Naive thymus-derived CD8-positive, alpha-beta T cell (primary cell): ENCODE data around the gene RUNX3. TPM values are rescaled to one million over a fixed set of nuclear protein-coding genes. Genes with fewer than 3 reads are reported as not detected.
A peak's percentile ranks its signal among the peaks of the same experiment; 100 is the strongest.

Source experiments
- ATAC-seq, 2 donors: fragments of 150-1000 bp; cut with Tn5 transposase in 1 of 2; sonication (Bioruptor Pico), chemical (Tn5 transposase) in 1 of 2; 1 replicate in 1 of 2; 2 replicates in 1 of 2; pipeline ENCODE4 v1.10.0; 2021; ENCODE audit warnings: mild to moderate bottlenecking in 2 of 2, moderate library complexity in 2 of 2
- POLR2A ChIA-PET: fragments of 350-600 bp; sonication (Branson Sonifier 250); formaldehyde crosslinking; loops from one replicate; lab custom pipeline; 2021; ENCODE audit warnings: antibody characterized with exemption; lab: Charles Lee
- DNase-seq, 10 donors: peaks; one replicate each; pipeline versions ENCODE4 v3.0.0 to v3.0.0-alpha.2; 2020 to 2022
- H3K27ac Mint-ChIP-seq, 10 donors: one replicate each; pipeline ENCODE4 v1.8.0; 2020 to 2022; ENCODE audit warnings: mild to moderate bottlenecking in 10 of 10, mixed read lengths in 10 of 10, moderate library complexity in 4 of 10, inconsistent platforms in 1 of 10
- H3K27me3 Mint-ChIP-seq, 5 donors: one replicate each; pipeline ENCODE4 v1.8.0; 2021 to 2022; ENCODE audit warnings: mixed read lengths in 5 of 5
- H3K36me3 Mint-ChIP-seq, 3 donors: one replicate each; pipeline ENCODE4 v1.8.0; 2020 to 2022; ENCODE audit warnings: mixed read lengths in 3 of 3, mild to moderate bottlenecking in 2 of 3, inconsistent platforms in 1 of 3
- H3K4me1 Mint-ChIP-seq, 4 donors: one replicate each; pipeline ENCODE4 v1.8.0; 2021 to 2022; ENCODE audit warnings: mixed read lengths in 4 of 4
- H3K4me3 Mint-ChIP-seq, 10 donors: one replicate each; pipeline ENCODE4 v1.8.0; 2020 to 2022; ENCODE audit warnings: mild to moderate bottlenecking in 10 of 10, mixed read lengths in 10 of 10, moderate library complexity in 6 of 10, inconsistent platforms in 1 of 10
- H3K9me3 Mint-ChIP-seq, 9 donors: one replicate each; pipeline ENCODE4 v1.8.0; 2020 to 2022; ENCODE audit warnings: mixed read lengths in 9 of 9, mild to moderate bottlenecking in 3 of 9, inconsistent platforms in 1 of 9, moderate library complexity in 1 of 9
- polyA plus RNA-seq, 3 donors: library from polyadenylated mRNA; unstranded; fragments of 300-500 nt; fragmentation: Illumina TruSeq; gene quantifications; one replicate each; pipeline ENCODE4 v1.2.3, GENCODE V29; 2021
- total RNA-seq, 8 experiments: library from RNA in 2 of 8; stranded (reverse) in 2 of 8; gene quantifications; one replicate each; pipeline ENCODE4 v1.2.3 and lab custom pipeline; 2021 to 2026

Gene RUNX3
- total and polyA plus RNA-seq, 5 experiments from 2014 or later = 22.0 to 95.3 (median 64.0) TPM

DNA sequence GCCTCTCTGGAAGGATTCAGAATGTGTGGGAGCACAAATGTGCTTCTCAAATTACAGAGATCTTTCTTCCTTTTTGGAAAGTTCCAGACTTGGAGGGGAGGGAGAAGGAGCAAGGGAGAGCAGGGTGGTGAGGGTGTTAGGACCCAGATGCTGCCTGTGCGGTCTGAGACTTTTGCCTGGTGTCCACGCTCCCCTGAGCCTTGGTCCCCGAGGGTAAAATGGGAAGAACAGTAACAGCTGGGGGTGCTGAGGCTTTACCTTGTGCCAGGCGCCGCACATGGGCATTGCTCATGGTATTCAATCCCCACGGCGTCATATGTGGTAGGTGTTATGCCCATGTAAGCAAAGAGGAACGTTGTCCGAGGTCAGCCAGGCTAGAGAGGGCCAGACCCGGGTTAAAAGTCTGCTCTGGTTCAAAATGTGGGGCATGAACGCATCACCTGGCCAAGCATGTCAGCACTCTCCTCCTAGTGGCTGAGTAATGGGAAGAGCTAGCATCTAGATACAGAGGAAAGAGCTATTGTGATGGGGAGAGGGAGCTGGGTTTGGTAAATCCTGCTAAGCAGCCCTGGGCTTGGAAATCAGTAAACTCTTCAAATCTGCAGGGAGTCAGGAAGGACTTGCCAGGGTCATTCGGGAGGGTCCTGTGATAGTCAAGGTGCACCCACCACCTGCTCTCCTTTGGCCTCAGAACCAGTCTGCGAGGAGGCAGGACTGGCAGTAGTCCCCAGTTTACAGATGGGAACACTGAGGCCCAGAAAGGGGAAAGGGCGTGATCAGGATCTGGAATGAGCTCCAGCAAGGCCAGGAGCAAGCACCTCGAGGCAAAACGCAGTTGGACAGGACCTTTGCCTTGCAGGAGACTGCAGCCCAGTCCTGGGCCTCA lies 4.5 kb upstream of the RUNX3 start:
- Mint-ChIP-seq H3K4me1 (peaks cover 24 to 65% (median 46%) of the 10 kb centered on the region in 4 donors), H3K27me3 (no peaks in the 10 kb centered on the region), H3K9me3 (no peaks in the 10 kb centered on the region), H3K27ac (peak overlapping the region; percentile 2 to 82 (median 70)), H3K36me3 (peaks cover 0 to 4% (median 0%) of the 10 kb centered on the region in 3 donors), H3K4me3 (peak overlapping the region in 1 of 10 donors; percentile 11)
- POLR2A ChIA-PET = interaction anchor here (2.2 kb wide), 1 partner anchor 18 kb away, joined by 10 read pairs; no protein-coding TSS in a partner anchor
- no peak for DNase-seq
- no peak for ATAC-seq

DNA sequence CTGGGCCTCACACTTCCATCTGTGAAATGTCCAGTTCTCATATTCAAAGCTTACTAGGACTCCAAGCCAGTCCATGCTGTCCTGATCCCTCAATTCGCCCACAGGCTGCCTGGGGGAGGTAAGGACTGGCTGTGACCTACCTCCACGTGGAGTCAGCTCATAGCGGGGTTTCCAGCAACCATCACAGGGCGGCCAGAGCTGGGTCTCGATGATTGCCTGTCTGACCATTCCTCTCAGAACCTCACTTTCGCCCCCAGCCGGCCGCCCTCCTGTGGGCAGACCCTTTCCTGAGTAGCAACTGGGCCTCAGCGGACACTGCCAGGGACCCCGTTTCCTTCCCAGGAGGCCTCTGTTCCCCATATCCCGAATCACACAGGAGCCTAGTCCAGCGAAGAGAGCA lies 3.4 kb upstream of the RUNX3 start:
- Mint-ChIP-seq H3K27ac (peak overlapping the region in 6 of 10 donors; percentile 5 to 90 (median 66)), H3K4me1 (peaks cover 20 to 56% (median 43%) of the 10 kb centered on the region in 4 donors), H3K9me3 (no peaks in the 10 kb centered on the region), H3K27me3 (no peaks in the 10 kb centered on the region), H3K36me3 (peaks cover 0 to 7% (median 0%) of the 10 kb centered on the region in 3 donors), H3K4me3 (peak overlapping the region in 2 of 10 donors; percentile 58 to 66)
- POLR2A ChIA-PET = interaction anchor here (0.7 to 9.3 kb wide), 7 partner anchors 19 to 167 kb away, joined by 3 to 105 read pairs (median 8); no protein-coding TSS in a partner anchor
- DNase-seq (no peak), ATAC-seq (no peak)

DNA sequence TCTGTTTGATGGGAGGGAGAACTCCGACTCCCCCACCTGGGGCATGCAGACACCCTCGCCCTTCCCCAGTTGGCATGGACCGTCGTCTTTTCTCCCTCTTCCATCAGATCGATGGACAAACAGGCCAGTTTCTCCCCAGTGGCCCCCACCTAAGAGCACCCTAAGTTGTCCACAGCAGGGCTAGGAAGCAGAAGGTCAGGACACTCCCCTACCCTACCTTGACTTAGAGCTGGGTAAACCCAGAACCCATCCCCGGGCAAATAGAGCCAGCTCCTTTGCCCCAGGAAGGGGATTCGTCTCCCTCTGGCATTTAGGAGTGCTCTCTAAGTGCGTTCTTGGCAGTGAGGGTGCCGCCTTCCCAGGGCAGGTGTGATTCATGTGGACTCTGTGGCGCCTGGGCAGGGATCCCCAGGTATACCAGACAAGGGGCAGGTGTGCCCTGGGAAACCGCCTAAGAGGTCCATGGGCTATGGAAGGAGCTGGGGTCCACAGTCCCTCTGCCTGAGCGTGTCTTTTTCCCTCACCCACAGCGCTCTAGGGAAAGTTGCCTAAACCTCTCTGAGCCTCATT lies 2.7 kb upstream of the RUNX3 start:
- ATAC-seq = no peak
- no peaks in the 10 kb centered on the region for H3K27me3 Mint-ChIP-seq
- DNase-seq = no peak
- peaks cover 0 to 6% (median 2%) of the 10 kb centered on the region in 3 donors for H3K36me3 Mint-ChIP-seq
- H3K27ac Mint-ChIP-seq = peak overlapping the region in 9 of 10 donors; percentile 34 to 90 (median 75)
- H3K4me3 Mint-ChIP-seq = peak overlapping the region; percentile 38 to 71 (median 58)
- POLR2A ChIA-PET = interaction anchor here (0.7 to 9.3 kb wide), 11 partner anchors 10 to 168 kb away, joined by 3 to 105 read pairs (median 8); no protein-coding TSS in a partner anchor
- peaks cover 20 to 53% (median 44%) of the 10 kb centered on the region in 4 donors for H3K4me1 Mint-ChIP-seq
- no peaks in the 10 kb centered on the region for H3K9me3 Mint-ChIP-seq

DNA sequence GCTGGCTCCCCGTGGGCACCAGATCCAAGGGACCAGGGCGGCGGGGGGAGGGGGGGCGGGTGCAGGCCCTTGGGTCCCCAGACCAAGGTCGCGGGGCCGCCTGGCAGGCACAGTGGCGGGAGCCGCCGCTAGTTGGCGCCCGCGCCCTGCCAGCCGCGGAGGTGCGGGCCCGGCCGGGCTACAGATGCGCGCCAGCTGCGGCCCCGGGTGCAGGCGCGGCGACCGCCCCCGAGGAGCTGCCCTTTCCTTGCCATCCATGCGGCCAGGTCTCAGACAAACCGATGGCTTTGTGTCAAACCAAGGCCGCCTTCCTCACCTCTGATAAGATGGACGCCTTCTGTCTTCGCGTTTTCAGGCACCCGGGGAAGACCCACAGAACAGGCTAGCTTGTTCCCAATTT lies 2.2 kb upstream of the RUNX3 start:
- peaks cover 0 to 8% (median 4%) of the 10 kb centered on the region in 3 donors for H3K36me3 Mint-ChIP-seq
- peaks cover 21 to 53% (median 49%) of the 10 kb centered on the region in 4 donors for H3K4me1 Mint-ChIP-seq
- peak overlapping the region; percentile 38 to 71 (median 56) for H3K4me3 Mint-ChIP-seq
- POLR2A ChIA-PET = interaction anchor here (0.8 to 9.3 kb wide), 10 partner anchors 10 to 167 kb away, joined by 3 to 105 read pairs (median 9); no protein-coding TSS in a partner anchor
- DNase-seq = peak in 8 of 10 donors; percentile 36 to 70 (median 61)
- H3K27ac Mint-ChIP-seq = peak overlapping the region in 8 of 10 donors; percentile 34 to 90 (median 76)
- ATAC-seq = peak in 1 of 2 donors; percentile 10
- no peaks in the 10 kb centered on the region for H3K9me3 Mint-ChIP-seq
- no peaks in the 10 kb centered on the region for H3K27me3 Mint-ChIP-seq

DNA sequence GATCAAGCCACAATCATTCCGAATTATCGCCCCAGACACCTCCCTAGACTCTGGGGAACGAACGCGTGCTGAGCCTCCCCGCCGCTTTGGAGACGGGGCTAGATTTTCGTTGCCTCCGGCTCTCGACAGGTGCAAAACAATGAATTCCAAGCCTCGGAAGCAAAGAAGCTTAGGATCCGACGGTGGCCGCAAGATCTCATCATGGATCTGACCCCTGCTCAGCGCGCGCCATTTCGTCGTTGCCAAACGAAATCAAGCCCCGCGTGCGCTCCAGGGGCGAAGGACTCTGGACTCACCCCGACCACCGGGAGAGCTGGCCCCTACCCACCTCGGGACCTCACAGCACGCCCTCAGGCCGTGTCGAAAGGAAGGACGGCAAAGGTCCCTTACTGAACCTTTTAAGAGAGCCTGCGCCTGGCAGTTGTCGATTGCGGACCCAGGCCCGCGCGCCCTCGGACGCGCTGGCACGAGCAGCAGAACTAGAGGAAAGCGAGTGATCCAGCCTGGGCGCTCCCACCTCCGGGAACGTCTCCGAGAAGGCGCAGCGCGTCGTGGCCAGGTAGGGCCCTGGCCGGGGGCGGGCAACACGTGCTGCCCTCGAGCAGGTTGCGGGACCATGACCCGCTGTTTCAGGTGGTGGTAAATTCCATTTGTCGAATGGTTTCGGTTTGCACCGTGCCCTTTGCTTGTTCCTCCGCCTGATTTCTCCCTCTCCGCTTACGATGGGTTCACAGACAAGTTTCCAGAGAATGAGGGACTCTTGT lies 1.6 kb upstream of the RUNX3 start:
- POLR2A ChIA-PET = interaction anchor here (0.8 to 11.0 kb wide), 15 partner anchors 11 to 275 kb away, joined by 3 to 290 read pairs (median 8); no protein-coding TSS in a partner anchor
- Mint-ChIP-seq H3K27ac (peak overlapping the region in 8 of 10 donors; percentile 27 to 89 (median 76)), H3K36me3 (peaks cover 3 to 13% (median 4%) of the 10 kb centered on the region in 3 donors), H3K27me3 (no peaks in the 10 kb centered on the region), H3K4me3 (peak overlapping the region in 9 of 10 donors; percentile 16 to 99 (median 52)), H3K9me3 (no peaks in the 10 kb centered on the region), H3K4me1 (peaks cover 21 to 57% (median 55%) of the 10 kb centered on the region in 4 donors)
- peak in 1 of 10 donors; percentile 4 for DNase-seq
- ATAC-seq = no peak

DNA sequence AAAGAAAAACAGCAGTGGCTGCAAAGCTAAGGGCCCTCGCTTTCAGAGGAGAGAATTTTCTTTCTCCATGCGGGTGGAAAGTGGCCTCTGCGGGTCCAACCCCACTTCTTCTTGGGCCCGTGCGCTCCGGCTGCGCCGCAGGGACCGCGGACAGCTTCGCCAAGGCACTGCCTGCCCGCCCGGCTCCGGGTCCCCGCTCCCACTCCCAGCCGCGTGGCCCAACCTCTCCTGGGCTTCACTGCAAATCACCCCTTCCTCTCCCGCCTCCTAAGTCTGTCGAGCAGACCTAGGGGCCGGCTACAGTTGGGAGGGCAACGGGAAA lies 1.0 kb upstream of the RUNX3 start:
- Mint-ChIP-seq H3K9me3 (no peaks in the 10 kb centered on the region), H3K4me1 (peaks cover 24 to 63% (median 61%) of the 10 kb centered on the region in 4 donors), H3K4me3 (peak overlapping the region; percentile 56 to 99 (median 76)), H3K27ac (peak overlapping the region; percentile 27 to 93 (median 86)), H3K27me3 (no peaks in the 10 kb centered on the region), H3K36me3 (peaks cover 4 to 17% (median 7%) of the 10 kb centered on the region in 3 donors)
- ATAC-seq (no peak), DNase-seq (no peak)
- POLR2A ChIA-PET = interaction anchor here (0.9 to 11.0 kb wide), 14 partner anchors 11 to 275 kb away, joined by 3 to 290 read pairs (median 12); no protein-coding TSS in a partner anchor

DNA sequence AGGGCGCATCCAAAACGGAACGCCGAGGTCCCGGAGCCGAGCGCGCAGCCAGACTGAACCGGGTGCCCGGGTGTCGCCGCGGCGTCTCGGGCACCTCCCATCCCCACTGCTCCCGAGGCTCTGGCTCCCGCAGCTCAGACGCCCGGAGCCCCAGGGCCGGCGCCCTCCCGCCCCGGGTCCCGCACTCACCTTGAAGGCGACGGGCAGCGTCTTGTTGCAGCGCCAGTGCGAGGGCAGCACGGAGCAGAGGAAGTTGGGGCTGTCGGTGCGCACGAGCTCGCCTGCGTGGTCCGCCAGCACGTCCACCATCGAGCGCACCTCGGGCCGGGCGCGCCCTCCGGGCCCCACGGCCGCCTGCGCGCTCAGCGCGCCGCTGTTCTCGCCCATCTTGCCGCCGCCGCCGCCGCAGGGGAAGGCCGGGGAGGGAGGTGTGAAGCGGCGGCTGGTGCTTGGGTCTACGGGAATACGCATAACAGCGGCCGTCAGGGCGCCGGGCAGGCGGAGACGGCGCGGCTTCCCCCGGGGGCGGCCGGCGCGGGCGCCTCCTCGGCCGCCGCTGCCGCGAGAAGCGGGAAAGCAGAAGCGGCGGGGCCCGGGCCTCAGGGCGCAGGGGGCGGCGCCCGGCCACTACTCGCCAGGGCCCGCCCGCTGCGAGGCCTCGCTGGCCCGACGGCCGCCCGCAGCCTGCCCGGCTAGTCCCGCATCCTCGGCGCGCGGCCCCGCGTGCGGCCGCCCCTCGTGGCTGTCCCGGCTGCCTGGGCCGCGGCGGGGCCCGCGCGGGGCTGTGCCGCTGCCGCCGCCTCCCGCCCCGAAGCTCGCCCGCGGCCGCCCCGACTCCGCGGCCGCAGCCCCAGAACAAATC lies 447 bp downstream of the RUNX3 start:
- peaks cover 36 to 74% (median 69%) of the 10 kb centered on the region in 4 donors for H3K4me1 Mint-ChIP-seq
- POLR2A ChIA-PET = interaction anchor here (0.5 to 11.0 kb wide), 38 partner anchors 11 to 1819 kb away, joined by 3 to 290 read pairs (median 5); partner anchors contain the start of gene SYF2
- peak; percentile 35 to 75 (median 54) for DNase-seq
- peak overlapping the region; percentile 88 to 100 (median 98) for H3K27ac Mint-ChIP-seq
- H3K36me3 Mint-ChIP-seq = peaks cover 4 to 32% (median 15%) of the 10 kb centered on the region in 3 donors
- no peaks in the 10 kb centered on the region for H3K27me3 Mint-ChIP-seq
- no peaks in the 10 kb centered on the region for H3K9me3 Mint-ChIP-seq
- ATAC-seq = peak; percentile 3 to 11
- peak overlapping the region; percentile 89 to 99 (median 98) for H3K4me3 Mint-ChIP-seq

DNA sequence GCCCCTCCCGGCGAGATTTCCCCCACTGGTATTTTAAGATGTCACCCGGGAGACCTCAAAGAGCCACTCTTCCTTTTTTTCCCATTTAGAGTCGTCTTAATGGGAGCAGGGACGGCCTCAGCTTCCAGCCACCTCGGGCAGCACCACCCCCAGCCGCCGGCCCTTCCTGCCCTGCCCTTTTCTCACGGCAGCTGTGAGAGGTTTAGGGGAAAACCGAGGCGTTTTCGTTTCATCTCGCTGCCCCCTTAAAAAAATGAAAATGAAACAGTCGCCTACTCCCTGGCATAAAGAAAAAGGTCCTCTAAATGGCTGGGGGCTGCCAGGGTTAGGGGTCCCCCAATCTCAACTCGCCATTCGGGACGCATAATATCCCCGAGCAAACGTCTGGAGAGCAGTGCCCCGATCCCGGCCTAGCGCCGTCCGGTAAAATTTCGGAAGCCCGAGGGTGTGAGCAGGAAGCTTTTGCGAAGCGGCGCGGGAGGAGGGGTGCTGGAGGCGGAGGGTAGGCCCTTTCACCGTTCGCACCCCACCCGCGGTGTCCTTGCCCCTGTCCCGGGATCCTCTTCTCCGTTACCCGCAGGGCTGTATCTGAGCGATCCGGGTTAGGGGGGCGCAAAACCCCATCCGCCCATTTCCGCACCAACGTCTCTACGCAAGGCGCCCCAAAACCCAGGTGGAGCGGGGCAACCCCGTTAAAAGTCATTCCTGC lies 1.2 kb downstream of the RUNX3 start:
- POLR2A ChIA-PET = interaction anchor here (0.6 to 11.0 kb wide), 28 partner anchors 11 to 1449 kb away, joined by 3 to 290 read pairs (median 6); partner anchors contain the start of gene SYF2
- H3K27ac Mint-ChIP-seq = peak overlapping the region; percentile 88 to 100 (median 98)
- ATAC-seq (peak; percentile 6 to 25), DNase-seq (peak; percentile 49 to 81 (median 69))
- peaks cover 4 to 37% (median 16%) of the 10 kb centered on the region in 3 donors for H3K36me3 Mint-ChIP-seq
- H3K4me1 Mint-ChIP-seq = peaks cover 29 to 70% (median 68%) of the 10 kb centered on the region in 4 donors
- H3K4me3 Mint-ChIP-seq = peak overlapping the region; percentile 89 to 99 (median 98)
- no peaks in the 10 kb centered on the region for H3K27me3 Mint-ChIP-seq
- no peaks in the 10 kb centered on the region for H3K9me3 Mint-ChIP-seq

DNA sequence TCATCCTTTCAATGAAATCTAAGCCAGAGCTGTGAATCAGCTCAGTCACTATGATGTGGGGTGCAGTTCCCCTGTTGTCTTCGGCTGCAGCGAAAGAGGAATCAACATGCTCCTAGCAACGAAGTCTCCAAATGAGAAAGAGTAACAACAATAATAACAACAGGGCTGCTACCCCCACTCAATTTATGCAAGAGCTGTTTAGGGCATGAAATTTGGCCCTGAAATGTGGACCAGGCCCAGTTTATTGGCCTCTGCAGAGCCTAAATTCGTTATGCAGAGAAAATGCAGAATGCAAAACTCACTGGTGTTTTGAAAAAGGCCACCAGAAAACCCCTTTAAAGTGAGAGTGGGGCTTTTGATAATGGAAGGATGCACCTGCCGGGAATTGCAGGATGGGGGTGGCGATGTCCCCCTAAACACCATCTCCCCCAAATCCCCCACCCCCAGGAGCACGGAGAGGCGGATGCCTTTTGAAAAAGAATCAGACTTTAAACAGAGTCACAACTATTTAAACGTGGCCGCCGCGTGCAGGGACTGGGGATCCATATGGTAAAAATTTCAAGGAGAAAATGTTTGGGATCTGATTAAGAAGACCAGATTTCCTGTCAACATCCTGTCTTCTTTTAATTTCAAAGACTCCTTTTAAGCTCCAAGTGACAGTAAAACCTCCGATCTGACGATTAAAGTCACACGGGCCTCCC lies 1.9 kb downstream of the RUNX3 start:
- no peaks in the 10 kb centered on the region for H3K9me3 Mint-ChIP-seq
- peak overlapping the region; percentile 89 to 99 (median 98) for H3K4me3 Mint-ChIP-seq
- peaks cover 33 to 71% (median 70%) of the 10 kb centered on the region in 4 donors for H3K4me1 Mint-ChIP-seq
- H3K27ac Mint-ChIP-seq = peak overlapping the region; percentile 88 to 100 (median 98)
- peaks cover 4 to 44% (median 16%) of the 10 kb centered on the region in 3 donors for H3K36me3 Mint-ChIP-seq
- no peak for ATAC-seq
- POLR2A ChIA-PET = interaction anchor here (0.5 to 11.0 kb wide), 19 partner anchors 10 to 1559 kb away, joined by 3 to 290 read pairs (median 12); partner anchors contain the start of gene SYF2
- DNase-seq = peak in 3 of 10 donors; percentile 29 to 45 (median 40)
- no peaks in the 10 kb centered on the region for H3K27me3 Mint-ChIP-seq

DNA sequence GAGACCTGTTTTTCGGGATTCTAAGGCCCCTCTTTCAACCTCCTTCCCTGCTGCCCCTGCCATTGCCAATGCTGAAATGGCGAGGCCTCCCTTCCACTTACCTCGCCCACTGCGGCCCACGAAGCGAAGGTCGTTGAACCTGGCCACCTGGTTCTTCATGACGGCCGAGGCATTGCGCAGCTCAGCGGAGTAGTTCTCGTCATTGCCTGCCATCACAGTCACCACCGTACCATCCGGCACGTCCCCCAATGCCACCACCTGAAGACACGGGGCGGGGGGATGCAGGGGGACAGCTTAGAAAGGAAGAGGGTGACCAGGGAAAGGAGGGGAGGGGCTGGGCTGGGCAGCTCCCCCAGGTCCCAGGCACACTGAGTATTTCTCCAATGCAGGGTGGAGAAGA lies 2.6 kb downstream of the RUNX3 start:
- Mint-ChIP-seq H3K27me3 (no peaks in the 10 kb centered on the region), H3K9me3 (no peaks in the 10 kb centered on the region), H3K4me3 (peak overlapping the region; percentile 89 to 99 (median 98)), H3K4me1 (peaks cover 32 to 70% (median 70%) of the 10 kb centered on the region in 4 donors), H3K27ac (peak overlapping the region; percentile 88 to 100 (median 98)), H3K36me3 (peaks cover 4 to 50% (median 16%) of the 10 kb centered on the region in 3 donors)
- POLR2A ChIA-PET = interaction anchor here (0.9 to 11.0 kb wide), 11 partner anchors 9 to 305 kb away, joined by 3 to 290 read pairs (median 13); partner anchors contain the start of gene SYF2
- DNase-seq = peak in 1 of 10 donors; percentile 20
- ATAC-seq = no peak
